ENCODE data around the gene SRP14.

Gene SRP14

GRCh38 chr15:40051616-40052415 lies 12.8 kb upstream of the SRP14 start:
- H3K36me3 ChIP-seq, result no peaks in the 10 kb centered on the region
- peaks cover 27% of the 10 kb centered on the region for H3K4me1 ChIP-seq
- TF ChIP-seq, protein P1, sequence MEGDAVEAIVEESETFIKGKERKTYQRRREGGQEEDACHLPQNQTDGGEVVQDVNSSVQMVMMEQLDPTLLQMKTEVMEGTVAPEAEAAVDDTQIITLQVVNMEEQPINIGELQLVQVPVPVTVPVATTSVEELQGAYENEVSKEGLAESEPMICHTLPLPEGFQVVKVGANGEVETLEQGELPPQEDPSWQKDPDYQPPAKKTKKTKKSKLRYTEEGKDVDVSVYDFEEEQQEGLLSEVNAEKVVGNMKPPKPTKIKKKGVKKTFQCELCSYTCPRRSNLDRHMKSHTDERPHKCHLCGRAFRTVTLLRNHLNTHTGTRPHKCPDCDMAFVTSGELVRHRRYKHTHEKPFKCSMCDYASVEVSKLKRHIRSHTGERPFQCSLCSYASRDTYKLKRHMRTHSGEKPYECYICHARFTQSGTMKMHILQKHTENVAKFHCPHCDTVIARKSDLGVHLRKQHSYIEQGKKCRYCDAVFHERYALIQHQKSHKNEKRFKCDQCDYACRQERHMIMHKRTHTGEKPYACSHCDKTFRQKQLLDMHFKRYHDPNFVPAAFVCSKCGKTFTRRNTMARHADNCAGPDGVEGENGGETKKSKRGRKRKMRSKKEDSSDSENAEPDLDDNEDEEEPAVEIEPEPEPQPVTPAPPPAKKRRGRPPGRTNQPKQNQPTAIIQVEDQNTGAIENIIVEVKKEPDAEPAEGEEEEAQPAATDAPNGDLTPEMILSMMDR (IDR thresholded peaks at IDR 0.05; ENCODE audit: low read depth, low read length), result no peak
- H3K27me3 ChIP-seq, result no peaks in the 10 kb centered on the region
- no peaks in the 10 kb centered on the region for H3K9me3 ChIP-seq
- no peak for DNase-seq
- H3K4me3 ChIP-seq (ENCODE audit: low read depth, low read length), result no peak overlapping the region

DNA sequence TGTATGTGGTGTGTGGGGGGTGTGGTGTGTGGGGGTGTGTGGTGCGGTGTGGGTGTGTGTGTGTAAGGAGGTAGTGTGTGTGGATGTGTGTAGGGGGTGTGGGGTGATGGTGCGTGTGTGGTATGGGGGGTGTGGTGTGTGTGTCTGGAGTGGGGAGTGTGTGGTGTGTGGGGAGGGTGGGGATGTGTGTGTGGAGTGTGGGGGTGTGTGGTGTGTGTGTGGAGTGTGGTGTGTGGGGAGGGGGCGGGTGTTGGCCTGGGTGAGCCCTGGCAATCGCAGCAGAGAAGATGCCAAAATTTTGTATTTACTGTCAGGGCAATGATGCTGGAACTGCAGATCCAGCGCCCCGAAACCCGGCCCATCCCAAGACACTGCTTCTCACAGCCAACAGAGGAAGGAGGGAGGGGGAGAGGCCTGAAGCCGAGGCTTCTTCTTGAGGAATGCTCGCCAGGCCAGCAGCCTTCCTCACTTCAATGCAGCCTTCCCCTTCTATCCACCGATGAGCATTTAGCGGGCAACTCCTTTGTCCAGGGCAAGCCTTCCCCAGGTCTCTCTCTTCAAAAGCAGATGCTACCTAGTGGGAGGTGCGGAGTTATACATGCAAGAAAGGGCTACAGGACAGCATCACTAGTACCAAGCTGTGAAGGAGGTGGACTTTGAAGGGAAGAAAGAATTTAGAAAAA lies 11.9 kb upstream of the SRP14 start:
- TF ChIP-seq, protein P1 (IDR thresholded peaks at IDR 0.05; ENCODE audit: low read depth, low read length), result no peak
- H3K4me1 ChIP-seq, result peaks cover 22% of the 10 kb centered on the region
- no peak overlapping the region for H3K4me3 ChIP-seq (ENCODE audit: low read depth, low read length)
- H3K27me3 ChIP-seq, result no peaks in the 10 kb centered on the region
- no peak for DNase-seq
- H3K36me3 ChIP-seq, result no peaks in the 10 kb centered on the region
- no peaks in the 10 kb centered on the region for H3K9me3 ChIP-seq

DNA sequence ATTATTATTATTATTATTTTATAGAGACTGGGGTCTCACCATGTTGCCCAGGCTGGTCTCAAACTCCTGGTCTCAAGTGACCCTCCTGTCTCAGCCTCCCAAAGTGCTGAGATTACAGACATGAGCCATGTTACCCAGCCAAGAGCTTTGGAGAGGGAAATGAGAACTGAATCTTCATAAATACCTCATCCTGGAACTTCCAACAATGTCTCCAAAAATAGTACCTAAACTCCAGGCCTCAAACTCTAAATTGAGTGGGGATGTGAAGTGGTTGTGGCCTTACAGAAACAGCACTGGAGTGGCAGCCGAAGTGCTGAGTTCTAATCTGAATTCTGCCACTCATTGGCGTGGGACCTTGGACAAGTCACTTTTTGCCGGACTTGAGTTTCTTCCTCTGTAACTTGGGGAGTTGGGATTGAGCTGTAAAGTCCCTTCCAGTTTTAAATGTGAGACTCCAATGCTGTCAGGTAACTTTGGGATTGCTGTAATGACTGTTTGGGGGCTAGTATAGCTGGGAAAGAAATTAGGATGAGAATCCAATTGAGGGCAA lies 10.0 kb upstream of the SRP14 start:
- TF ChIP-seq, protein P1 (IDR thresholded peaks at IDR 0.05; ENCODE audit: low read depth, low read length), result no peak
- Histone ChIP-seq H3K4me1 (peaks cover 8% of the 10 kb centered on the region), H3K4me3 (ENCODE audit: low read depth, low read length) (no peak overlapping the region), H3K9me3 (no peaks in the 10 kb centered on the region), H3K36me3 (no peaks in the 10 kb centered on the region), H3K27me3 (no peaks in the 10 kb centered on the region)
- DNase-seq, result no peak

DNA sequence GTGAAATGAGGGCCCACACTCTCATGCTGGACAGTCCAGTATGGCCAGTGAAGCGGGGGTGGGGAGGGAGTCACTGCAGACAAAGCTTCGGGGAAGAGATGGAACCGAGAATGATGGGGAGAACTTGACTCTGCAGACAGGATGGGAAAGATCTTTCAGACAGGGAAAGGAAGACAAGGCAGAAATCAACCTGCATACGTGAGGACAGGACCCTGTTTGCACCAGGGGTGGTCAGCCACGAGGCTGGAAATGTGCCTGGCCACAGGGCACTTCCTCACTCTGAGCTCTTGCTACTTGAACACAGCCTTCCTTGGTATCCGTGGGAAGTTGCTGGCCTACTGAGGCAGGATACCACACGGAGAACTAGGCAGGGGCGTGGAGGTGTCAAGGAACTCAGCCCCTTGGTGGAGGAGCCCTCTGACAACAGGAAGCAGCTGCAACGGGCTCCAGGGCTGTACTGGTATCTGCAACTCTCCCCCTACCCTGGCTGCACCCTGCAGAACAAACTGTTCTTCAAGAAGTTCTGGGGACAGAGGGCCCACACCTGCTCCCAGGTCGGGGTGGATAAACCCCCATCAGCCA lies 9.3 kb upstream of the SRP14 start:
- Histone ChIP-seq H3K36me3 (no peaks in the 10 kb centered on the region), H3K4me1 (peaks cover 10% of the 10 kb centered on the region), H3K9me3 (no peaks in the 10 kb centered on the region), H3K27me3 (no peaks in the 10 kb centered on the region), H3K4me3 (ENCODE audit: low read depth, low read length) (no peak overlapping the region)
- no peak for DNase-seq
- TF ChIP-seq, protein P1 (IDR thresholded peaks at IDR 0.05; ENCODE audit: low read depth, low read length), result no peak

GRCh38 chr15:40047415-40048210 lies 8.6 kb upstream of the SRP14 start:
- Histone ChIP-seq H3K9me3 (no peaks in the 10 kb centered on the region), H3K36me3 (no peaks in the 10 kb centered on the region), H3K4me1 (peaks cover 13% of the 10 kb centered on the region), H3K27me3 (no peaks in the 10 kb centered on the region), H3K4me3 (ENCODE audit: low read depth, low read length) (no peak overlapping the region)
- DNase-seq, result peak; percentile 59
- TF ChIP-seq, protein P1 (IDR thresholded peaks at IDR 0.05; ENCODE audit: low read depth, low read length), result no peak

All from BE2C (cell line).